Erythroblast (primary cell): ENCODE results near the gene PTMS.

Experiments used
- GATA1 ChIP-seq: IDR thresholded peaks from 2 replicates; pipeline ENCODE4 v1.6.1; 2011; ENCODE audit warnings: low read depth, mild to moderate bottlenecking, control low read depth, low read length, moderate library complexity
- POLR2A ChIP-seq: IDR thresholded peaks from 2 replicates; pipeline ENCODE4 v1.6.1; 2011; ENCODE audit warnings: mild to moderate bottlenecking, low read length

- no peak for TF ChIP-seq POLR2A
- no peak for TF ChIP-seq GATA1
These were observed 17.7 kb downstream of the PTMS start for GRCh38 chr12:6783828-6784227.
